A549 (cell line): Measurements from ENCODE around the gene CNOT9.

Experiments
- NFE2L2 ChIP-seq: fragments of 150-350 bp; conservative IDR thresholded peaks from 2 replicates; pipeline ENCODE4 v1.6.1; 2014; ENCODE audit warnings: low read length
- TF ChIP-seq, protein P1 (sequence below): fragments of >200 bp; sonication (Bioruptor Twin); formaldehyde crosslinking; IDR thresholded peaks from 3 replicates; pipeline ENCODE4 v1.5.1; 2016

DNA sequence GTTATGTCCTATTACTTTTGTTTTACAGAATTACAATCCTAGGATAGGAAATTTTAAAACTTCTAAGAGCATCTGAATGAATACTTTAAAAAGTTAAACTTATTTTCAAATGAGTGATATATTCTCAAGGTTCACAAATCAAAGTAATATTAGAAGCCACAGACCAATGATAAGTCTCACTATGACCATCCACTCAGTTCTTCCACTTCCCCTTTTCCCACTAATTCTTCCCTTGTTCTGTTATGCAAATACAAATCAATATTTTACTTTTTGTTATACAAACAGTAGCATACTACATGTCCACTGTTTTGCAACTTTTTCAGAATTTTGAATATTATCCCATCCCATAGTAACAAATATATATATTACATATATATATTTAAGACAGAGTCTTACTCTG, 20.7 kb upstream of the CNOT9 start:
- TF ChIP-seq NFE2L2 = no peak
- TF ChIP-seq, protein P1, sequence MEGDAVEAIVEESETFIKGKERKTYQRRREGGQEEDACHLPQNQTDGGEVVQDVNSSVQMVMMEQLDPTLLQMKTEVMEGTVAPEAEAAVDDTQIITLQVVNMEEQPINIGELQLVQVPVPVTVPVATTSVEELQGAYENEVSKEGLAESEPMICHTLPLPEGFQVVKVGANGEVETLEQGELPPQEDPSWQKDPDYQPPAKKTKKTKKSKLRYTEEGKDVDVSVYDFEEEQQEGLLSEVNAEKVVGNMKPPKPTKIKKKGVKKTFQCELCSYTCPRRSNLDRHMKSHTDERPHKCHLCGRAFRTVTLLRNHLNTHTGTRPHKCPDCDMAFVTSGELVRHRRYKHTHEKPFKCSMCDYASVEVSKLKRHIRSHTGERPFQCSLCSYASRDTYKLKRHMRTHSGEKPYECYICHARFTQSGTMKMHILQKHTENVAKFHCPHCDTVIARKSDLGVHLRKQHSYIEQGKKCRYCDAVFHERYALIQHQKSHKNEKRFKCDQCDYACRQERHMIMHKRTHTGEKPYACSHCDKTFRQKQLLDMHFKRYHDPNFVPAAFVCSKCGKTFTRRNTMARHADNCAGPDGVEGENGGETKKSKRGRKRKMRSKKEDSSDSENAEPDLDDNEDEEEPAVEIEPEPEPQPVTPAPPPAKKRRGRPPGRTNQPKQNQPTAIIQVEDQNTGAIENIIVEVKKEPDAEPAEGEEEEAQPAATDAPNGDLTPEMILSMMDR = no peak
